HG03571 (cell line): ENCODE results near the gene ACCSL.

Experiments
- ATAC-seq: cut with Tn5 transposase; IDR thresholded peaks from one replicate; pipeline ENCODE4 v1.9.1; 2021; ENCODE audit not compliant: unreplicated experiment

Gene ACCSL

DNA sequence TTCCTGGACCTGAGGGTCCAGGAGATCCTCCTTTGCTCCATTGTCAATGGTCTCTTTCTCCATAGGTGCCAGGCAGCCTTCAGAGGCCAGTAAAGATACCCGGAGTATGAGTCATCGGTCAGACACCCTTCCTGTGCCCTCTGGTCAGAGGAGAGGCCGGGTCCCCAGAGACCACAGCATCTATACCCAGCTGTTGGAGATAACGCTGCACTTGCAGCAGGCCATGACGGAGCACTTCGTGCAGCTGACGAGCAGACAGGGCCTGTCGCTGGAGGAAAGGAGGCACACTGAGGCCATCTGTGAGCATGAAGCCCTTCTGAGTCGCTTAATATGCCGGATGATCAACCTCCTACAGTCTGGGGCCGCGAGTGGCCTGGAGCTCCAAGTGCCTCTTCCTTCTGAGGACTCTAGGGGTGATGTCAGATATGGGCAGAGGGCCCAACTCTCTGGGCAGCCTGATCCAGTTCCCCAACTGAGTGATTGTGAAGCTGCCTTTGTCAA lies at the start of gene ACCSL:
Gene ACCSL (plus strand): TSS at position 51 of the 501 bp plus-strand sequence. CDS start 56 bp downstream, at position 107.
- no peak for ATAC-seq

DNA sequence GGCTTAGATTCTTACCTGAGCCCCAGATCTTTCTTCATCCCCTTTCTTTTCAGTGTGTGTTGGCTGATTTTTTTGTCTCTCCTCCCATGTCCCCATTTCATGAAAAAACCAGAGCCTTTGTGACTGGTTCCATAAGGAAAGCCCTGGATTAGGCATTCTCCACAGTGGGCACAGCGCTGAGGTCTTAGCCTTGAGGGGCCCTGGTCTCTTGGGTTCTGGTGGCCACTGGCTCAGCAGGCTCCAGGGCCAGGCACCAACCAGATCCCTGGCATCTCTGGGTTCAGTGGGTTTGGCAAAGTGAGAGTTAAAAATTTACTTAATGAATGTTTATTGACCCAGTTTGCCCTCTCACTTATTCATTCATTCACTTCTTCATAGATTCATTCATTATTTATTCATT lies 49.5 kb upstream of the ACCSL start:
- ATAC-seq: no peak

DNA sequence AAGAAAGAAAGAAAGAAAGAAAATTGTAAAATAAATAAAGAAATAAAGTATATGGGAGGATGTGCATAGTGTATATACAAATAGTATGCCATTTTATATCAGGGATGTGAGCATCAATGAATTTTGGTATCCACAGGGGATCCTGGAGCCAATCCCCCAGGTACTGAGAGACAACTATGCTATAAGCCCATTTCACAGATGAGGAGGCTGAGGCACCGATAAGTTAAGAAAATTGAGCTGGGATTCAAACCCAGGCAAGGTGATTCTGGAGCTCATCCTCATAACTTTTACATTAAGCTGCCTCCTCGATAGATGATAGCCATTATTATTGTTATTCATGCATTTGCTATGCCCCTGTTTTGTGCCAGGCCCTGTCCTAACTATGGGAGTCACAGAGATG lies 47.0 kb upstream of the ACCSL start:
- ATAC-seq: no peak

DNA sequence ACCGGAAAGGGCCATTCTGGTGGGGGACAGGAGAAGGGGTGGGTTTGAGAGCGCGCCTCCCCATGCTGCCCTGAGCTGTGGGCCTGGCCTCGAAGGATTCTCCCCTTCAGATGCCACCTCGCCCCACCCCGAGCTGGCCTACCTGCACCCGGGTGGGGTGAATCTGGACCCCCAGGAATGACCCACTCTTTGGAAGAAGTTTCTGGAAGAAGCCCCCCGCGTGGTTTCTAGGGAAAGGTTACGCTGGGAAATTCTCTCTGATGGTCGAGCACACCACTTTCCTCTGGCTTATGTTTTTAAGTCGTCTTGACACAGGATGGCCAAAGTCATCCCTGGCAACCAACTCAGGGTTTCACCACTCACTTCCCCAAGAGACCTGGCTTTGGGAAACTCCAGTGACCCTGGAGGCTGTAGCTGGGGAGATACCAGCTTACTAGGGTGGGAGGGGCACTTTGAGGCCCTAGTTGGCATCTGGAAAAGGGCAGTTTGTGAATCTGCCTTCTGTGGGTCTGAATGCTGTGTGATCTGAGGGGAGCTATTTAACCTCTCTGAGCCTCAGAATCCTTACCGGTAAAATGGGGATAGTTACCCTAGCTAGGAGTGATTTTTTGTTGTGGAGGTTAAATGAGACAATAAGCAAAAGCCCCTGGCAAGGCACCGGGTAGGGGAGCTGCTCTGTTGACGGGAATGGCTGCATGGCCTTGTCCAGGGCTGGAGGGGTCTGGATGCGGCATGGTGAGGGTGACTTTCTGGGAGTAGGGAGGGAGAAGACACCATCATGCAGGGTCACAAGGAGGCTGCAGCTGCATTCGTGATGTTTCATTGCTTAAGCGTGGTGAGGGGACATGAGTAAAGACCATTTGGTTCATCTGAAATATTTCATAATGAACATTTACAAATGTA lies 45.3 kb upstream of the ACCSL start:
- ATAC-seq: no peak

DNA sequence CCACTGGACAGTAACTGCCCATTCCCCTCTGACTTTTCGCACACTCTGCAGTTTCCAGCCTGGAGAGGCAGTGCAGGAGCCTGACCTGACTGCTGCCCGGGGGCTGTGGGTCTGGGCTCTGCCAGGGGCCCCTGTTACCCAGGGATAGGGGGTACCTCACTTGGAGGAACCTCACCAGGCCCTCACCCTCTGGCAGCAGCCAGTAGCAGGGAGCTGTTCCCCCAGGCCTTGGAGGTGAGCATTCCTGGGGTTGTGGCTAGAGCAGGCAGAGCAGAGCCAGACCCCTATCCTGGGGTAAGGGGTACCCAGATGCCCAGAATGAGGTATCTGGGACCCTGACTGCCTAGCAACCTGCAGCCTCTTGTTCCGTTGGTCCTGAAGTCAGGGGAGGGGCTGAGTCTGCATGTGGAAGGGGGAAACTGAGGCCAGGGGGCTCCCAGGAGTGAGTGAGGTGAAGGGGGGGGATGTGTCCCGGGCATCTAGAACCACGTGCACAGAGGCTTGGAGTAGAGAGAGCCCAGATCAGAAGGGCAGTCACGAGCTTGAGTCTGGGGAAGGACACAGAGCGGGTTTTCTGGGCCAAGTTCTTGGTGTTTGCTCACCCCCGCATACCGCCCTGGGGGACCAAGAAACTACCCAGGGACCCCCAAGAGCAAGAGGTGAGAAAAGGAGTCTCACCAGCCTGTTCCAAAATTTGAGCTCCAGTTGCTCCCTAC lies 43.9 kb upstream of the ACCSL start:
- ATAC-seq: no peak

DNA sequence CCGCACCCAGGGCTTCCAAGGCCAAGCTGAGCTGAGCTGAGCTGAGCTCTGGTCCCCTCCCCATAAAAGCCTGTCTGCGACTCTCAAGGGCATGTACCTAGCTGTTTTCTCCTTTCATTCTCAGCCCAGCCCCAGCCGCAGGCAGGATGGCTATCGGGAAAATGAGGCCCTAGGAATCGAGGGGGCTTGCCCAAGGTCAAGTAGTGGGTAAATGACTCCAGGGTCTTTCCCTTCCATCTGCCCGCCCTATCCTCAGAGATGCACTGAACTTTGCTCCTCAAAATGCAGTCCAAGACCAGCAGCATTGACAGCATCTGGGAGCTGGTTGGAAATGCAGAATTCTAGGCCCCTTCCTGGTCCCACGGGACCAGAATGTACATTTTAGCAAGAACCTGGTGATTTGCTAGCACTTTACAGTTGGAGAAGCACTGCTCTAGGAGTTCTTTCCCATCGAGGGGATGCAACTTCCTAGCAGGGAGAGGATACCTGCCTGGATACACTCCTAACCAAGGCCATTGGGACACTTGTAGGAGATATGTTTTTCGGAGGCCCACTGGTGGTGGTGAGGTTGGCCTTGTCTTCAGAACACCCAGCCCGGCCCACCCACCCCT lies 43.2 kb upstream of the ACCSL start:
- ATAC-seq: no peak

DNA sequence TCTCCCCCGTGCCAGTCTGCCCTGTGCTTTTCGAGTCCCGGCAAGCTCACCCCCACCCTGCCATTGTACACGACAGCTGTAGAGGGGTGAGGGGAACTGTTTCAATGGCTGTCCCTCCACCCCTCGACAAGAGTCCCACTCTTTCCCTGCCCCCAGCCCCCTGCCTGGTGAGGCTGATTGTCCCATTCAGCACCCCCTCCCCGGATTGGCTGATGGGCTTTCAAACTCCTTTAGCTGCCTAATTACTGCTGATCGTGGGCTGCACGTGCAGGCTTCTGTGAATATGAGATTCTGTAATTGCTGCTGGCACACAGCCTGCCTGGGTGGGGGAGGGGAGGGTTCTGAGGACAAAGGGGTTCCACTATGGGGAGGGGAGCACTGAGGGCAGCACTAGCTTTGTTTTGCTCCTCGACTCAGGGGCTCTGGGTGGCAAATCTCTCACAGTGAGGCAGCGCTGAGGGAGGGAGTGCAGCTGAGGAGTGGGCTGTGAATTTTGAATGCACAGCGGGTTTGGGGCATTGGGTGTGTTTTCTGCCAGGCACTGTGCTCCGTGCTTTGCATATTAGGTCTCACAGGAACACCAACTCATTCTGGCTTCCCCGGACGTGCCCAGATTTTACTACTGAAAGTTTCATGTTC lies 42.6 kb upstream of the ACCSL start:
- ATAC-seq: no peak

DNA sequence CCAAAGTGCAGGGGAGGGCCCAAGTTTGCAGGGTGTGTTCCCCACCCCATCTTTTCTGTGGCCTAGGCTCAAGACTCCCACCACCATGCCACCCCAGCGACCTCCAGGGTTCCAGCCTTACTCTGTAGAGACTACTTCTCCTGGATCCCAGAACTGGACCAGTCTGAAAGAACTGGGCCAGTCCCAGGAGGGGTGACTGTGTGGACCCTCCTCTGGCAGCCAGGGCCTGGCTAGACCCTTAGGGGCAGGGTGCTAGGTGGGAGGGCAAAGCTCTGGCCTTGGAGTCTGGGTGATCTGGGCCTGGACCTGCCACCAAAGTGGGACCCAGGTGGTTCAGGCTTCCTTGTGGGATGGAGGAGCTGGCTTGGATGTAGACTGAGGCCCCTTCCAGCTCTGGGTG lies 41.8 kb upstream of the ACCSL start:
- no peak for ATAC-seq

DNA sequence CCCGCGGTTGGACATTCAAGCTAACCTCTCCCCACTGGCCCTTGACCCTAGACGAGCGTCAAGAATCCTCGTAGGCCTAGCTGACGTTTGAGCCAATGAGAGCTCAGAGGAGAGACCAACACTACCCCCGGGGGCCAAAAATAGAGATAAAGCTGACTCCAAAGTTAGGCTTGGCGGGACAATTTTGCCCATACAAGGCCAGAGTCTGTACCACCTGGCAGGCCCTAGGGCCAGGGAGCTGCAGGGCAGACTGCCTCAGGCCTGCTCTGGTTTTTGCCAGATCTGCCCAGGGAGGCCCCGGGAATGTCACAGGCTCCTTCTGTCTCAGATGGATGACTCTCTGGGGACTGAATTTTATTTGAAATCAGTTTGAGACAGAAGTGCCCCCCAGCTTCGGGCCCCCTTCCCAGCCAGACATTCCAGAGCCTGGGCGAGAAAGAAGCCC lies 40.8 kb upstream of the ACCSL start:
- ATAC-seq: no peak

DNA sequence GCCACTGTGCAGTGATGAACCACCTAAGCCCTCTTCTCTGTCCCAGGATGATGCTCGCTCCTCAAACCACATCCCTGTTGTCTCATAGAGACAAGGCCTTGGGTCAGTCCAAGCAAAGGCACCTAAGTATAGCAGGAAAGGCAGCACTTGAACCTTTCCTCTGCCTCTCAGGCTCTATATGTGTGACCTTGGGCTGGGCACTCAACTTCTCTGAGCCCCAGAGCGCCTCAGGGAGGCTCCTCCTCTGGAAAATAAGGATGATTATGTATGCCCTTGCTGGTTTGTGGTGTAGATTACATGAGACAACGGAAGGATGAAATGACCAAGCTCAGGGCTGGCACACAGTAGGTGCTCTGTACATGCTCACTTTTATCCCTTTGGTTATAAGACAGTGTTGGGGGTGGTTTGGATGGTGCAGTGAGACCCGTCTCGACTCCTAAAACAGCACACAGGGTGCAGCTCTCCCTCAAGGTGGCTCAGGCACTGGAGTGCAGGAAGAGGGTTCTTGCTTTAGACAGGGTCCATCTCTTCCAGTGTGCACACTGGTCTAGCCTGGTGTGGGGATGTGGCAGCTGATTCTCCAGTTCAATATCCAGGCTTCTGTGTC lies 40.2 kb upstream of the ACCSL start:
- ATAC-seq: no peak

DNA sequence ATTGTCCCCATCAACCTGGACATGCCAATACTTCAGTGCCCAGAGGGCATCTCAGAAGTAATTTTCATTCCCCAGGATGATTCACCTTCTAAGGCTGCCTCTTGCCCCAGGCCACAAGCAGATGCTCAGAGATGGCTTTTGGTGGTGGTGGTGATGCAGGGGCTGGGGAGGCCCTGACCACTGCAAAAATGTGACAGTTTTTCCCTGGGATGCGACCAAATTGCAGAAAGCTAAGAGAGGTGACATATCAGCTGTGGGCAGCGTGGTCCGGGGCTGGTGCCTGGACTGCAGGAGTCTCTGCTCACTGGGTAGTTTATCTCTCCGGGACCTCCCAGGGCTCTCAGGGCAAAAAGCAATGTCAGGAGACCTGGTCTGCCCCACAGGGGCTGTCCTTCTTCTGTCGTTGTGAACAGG lies 39.7 kb upstream of the ACCSL start:
- no peak for ATAC-seq

DNA sequence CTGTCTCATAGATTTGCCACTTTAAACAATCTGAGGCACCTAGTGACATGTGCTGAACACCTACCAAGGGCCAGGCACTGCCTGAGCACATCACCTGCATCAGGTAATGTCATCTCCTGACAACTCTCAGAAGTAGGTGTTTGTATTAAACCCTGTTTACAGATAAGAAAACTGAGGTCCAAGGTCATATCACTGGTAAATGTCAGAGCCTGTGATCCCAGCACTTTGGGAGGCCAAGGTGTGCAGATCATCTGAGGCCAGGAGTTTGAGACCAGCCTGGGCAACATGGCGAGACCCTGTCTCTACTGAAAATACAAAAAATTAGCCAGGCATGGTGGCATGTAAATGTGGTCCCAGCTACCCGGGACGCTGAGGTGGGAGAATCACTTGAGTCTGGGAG lies 39.1 kb upstream of the ACCSL start:
- ATAC-seq: no peak

DNA sequence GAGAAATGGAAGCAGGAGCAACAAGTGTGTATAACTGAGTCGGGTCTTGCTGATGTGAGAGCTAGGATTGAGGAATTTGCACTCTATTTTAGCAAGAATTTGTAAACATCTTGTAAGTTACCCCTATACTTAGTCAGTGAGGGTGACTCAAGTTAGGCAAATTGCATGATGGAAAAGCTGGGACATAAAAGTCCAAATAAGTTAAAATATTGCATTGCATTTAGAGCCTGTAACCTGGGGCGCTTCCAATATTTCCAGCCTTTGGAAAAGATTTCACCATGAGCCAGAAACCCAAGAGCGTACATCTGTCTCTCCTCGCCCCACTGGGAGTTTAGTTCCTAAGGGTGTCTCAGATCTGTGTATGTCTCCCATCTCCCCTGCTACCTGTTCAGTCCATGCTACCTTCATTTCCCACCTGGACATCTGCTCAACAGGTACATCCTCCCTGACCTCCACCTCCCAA lies 37.0 kb upstream of the ACCSL start:
- no peak for ATAC-seq

DNA sequence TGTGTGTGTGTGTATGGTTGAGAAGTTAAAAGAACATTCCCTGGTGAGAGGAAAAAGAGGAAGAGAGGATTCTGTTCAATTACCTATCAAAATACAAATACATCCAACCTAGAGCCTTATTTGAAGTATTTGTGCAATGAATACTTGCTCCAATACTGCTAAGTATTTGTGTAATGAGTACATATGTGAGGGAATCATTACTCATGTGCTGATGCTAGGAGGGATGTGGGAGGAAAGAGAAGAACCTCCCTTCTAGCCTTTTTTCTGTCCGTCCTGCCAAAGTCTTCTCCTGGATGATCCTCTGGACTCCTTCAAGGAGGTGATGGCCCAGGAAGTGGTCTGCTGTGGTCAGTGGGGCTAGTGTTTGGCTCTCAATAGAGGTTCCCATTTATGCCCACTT lies 36.0 kb upstream of the ACCSL start:
- ATAC-seq: no peak

DNA sequence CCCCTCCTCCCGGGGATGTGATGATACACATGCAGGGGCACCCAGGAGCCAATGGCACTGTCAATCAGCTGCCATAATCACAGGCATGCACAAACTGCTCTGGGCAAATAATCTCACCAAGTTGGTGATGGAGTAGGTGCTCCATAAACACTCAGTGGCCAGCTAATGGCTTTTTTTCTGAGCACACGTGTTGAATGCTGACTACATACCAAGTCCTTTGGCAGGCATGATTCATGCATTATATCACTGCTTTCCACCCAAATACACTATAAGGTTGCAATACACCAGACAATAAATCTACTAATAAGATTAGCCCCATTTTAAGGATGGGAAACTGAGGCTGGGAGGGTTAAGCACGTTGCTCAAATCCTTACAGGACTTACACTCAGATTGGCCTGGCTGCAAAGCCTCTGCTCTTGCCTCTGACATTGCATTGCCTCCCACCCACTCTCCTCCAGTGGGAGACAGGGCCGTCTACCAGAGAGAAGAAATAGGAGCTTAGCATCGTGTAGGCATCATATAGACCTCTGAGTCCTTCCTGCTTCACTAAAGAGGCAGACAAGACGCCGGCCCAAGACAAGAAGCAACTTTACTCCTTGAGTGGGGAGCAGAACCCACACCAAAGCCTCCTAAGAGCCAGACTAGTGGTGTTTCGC lies 32.7 kb upstream of the ACCSL start:
- no peak for ATAC-seq

DNA sequence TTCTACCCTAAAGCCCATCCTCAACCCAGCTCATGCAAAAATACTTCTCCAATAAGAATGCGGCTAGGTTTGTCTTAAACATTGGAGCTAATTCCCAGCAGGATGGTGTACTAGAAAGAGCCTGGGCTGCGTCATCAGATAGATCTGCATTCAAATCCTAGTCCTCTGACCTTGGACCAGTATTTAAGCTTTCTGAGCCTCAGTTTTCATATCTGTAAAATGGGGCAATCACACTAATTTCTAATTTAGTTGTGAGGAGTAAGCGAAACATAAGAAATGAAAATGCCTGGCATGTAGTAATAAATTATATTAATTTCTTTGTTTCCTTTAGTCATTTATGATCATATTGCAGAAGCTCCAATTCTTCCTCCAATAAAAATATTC lies 32.2 kb upstream of the ACCSL start:
- ATAC-seq: no peak

DNA sequence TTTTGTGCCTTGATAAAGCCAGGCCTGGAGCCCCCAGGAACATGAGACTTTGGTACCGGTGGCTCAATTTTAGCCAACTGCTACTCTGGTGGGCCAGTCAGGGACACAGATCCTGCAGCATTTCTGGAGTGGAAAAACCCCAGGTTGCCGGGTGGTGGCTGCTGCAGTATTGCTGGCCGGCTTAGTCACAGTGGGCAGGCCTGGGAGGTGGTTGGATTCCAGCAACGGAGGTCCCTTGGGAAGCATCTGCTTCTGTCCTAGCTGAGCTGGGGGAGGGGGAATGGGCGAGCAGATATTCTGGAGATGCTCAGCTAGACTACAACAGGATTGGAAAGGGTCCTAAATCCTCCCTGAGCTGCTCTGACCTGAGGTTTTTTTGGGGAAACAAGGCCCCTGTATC lies 31.6 kb upstream of the ACCSL start:
- no peak for ATAC-seq

DNA sequence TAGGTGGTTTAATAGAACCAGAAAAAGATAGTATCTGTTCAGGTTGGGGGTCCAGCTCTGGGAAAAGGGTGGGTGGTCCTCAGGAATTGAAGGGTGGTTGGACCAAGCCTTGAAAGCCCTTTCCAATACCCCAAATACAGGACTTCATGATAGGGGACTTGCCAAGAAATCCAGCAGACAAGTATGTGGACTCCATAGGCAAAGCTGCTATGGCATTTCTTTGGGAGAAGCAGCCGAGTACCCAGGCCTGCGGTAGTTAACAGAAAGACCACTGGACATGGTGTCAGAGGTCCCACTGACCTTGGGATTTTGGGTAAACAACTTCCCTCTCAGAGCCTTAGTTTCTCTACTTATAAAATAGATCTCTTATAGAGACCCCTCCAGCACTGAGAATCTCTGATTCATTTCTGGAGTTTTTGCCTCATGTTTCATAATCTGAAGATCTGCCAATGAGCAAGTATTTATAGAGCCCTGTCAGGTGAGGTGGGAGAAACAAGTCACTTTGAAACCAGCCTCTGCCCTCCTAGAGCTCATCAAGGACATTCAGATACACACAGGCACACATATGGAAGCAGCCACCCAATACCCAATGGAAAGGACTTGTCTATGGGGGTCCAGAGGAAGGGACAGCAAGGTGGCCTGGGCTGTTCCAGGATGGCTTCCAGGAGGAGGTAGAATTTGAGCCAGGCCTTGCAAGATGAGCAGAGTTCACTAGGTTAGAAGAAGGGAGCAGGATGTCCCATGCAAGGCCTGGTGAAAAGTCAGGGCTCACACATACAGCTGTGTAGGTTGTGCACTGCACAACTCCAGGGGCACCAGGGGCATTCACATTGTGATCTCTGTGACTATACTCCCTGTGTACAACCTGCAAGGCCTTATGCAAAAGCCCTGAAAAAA lies 31.0 kb upstream of the ACCSL start:
- ATAC-seq: no peak

DNA sequence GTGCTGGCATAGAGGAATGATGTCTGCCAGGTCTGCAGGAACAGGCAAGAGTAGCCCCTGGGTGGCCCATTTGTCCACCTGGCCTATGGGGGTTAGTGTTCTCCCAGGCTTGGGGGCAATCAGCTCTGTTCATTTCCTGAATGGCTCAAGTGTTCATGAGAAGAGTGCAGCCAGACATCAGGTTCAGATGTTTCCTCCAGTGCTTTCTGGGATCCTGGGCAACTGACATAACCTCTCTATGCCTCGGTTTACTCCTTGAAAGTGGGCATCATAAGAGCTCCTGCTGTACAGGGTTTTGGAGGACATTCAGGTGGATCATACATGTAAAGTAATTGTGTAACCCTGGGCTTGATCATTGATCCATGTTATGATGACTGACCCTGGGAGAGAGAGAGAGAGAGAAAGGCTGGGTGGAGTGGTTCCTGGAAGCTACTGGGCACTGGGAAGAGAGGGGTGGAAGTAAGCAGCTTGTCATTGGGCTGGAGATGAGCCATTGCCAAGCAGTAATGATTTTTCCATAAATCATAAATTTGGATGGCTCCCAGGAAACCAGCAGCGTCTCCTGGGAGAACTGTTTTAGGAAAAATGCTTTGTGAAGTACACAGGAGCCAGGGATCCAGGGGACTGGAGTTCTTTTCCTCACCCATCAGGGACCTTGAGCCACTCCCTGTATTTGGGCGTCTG lies 30.2 kb upstream of the ACCSL start:
- ATAC-seq: no peak
